ENCODE measurements around the gene MIGA2.
A peak's percentile ranks its signal among the peaks of the same experiment; 100 is the strongest.

The MIGA2 gene

GRCh38 chr9:129104051-129104450 is 67.6 kb downstream of the MIGA2 start:
- no peak for DNase-seq (ENCODE audit: low read depth)
- TF ChIP-seq CTCF (IDR thresholded peaks at IDR 0.05; ENCODE audit: low read depth, low read length, missing control alignments), result no peak
- H3K4me3 ChIP-seq (ENCODE audit: low read depth, low read length), result no peak overlapping the region

GRCh38 chr9:129105857-129106694 is 69.7 kb downstream of the MIGA2 start:
- no peak for TF ChIP-seq CTCF (IDR thresholded peaks at IDR 0.05; ENCODE audit: low read depth, low read length, missing control alignments)
- no peak overlapping the region for H3K4me3 ChIP-seq (ENCODE audit: low read depth, low read length)
- no peak for DNase-seq (ENCODE audit: low read depth)

GRCh38 chr9:129107651-129108050 is 71.2 kb downstream of the MIGA2 start:
- DNase-seq (ENCODE audit: low read depth), result no peak
- no peak for TF ChIP-seq CTCF (IDR thresholded peaks at IDR 0.05; ENCODE audit: low read depth, low read length, missing control alignments)
- no peak overlapping the region for H3K4me3 ChIP-seq (ENCODE audit: low read depth, low read length)

GRCh38 chr9:129108083-129108804 is 71.8 kb downstream of the MIGA2 start:
- no peak for DNase-seq (ENCODE audit: low read depth)
- no peak for TF ChIP-seq CTCF (IDR thresholded peaks at IDR 0.05; ENCODE audit: low read depth, low read length, missing control alignments)

GRCh38 chr9:129108805-129109536 is 72.5 kb downstream of the MIGA2 start:
- no peak for DNase-seq (ENCODE audit: low read depth)
- TF ChIP-seq CTCF (IDR thresholded peaks at IDR 0.05; ENCODE audit: low read depth, low read length, missing control alignments), result no peak
- H3K4me3 ChIP-seq (ENCODE audit: low read depth, low read length), result no peak overlapping the region

More at GRCh38 chr9:129108083-129108804, 71.8 kb downstream of the MIGA2 start:
- H3K4me3 ChIP-seq (ENCODE audit: low read depth, low read length), result no peak overlapping the region

GRCh38 chr9:129109537-129109903 is 73.1 kb downstream of the MIGA2 start:
- DNase-seq (ENCODE audit: low read depth), result no peak
- peak; percentile 16 for TF ChIP-seq CTCF (IDR thresholded peaks at IDR 0.05; ENCODE audit: low read depth, low read length, missing control alignments)
- no peak overlapping the region for H3K4me3 ChIP-seq (ENCODE audit: low read depth, low read length)
